Activated CD8-positive, alpha-beta memory T cell treated with anti-CD3 and anti-CD28 coated beads for 36 hours (primary cell): Measurements from ENCODE around the gene UBE2QL1. TPM values are rescaled to one million over a fixed set of nuclear protein-coding genes. Genes with fewer than 3 reads are reported as not detected.
"Not testable (repeated sequence)": the region's sequence is repeated elsewhere in the genome, so short reads cannot be mapped to it uniquely, and the experiment has no call there.

Source experiments
- CTCF ChIA-PET: fragments of 350-600 bp; sonication (Branson Sonifier 250); formaldehyde crosslinking; loops from one replicate; lab custom pipeline; 2021; ENCODE audit warnings: antibody characterized with exemption; lab: Charles Lee
- POLR2A ChIA-PET: fragments of 350-600 bp; sonication (Branson Sonifier 250); formaldehyde crosslinking; loops from one replicate; lab custom pipeline; 2021; ENCODE audit warnings: antibody characterized with exemption; lab: Charles Lee
- total RNA-seq, 2 experiments: library from RNA; stranded (reverse); gene quantifications; one replicate each; pipeline ENCODE4 v1.2.3, GENCODE V29; 2021

UBE2QL1 gene
- total RNA-seq, 2 experiments from 2014 or later, result not detected

DNA sequence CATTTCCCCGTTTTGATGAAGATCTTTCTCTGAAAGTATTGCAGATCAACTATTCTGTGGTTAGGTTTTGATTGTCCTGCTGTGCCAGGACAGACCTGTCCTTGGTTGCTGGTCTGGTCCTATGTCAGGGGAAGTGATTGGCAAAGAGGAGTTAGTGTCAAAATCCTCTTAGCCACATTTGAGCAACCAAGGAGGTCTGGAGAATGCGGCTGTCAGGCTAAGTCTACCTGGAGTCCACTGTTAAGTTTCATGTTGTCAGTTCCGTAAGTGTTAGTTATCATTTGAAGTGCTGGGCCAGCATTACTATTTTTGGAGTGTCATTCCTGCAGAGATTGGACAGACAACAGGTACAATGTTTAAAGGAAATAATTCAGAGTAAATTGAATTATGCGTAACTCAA, 62.3 kb downstream of the UBE2QL1 start:
- ChIA-PET CTCF (no interaction called here), POLR2A (no interaction called here)

- POLR2A ChIA-PET, CTCF ChIA-PET: not testable (repeated sequence)
Observed at GRCh38 chr5:6515812-6516211, 67.2 kb downstream of the UBE2QL1 start.

- POLR2A ChIA-PET, result no interaction called here
- CTCF ChIA-PET, result no interaction called here
Observed at GRCh38 chr5:6516823-6517222, 68.2 kb downstream of the UBE2QL1 start.

GRCh38 chr5:6517510-6517909, 68.9 kb downstream of the UBE2QL1 start:
- ChIA-PET CTCF (no interaction called here), POLR2A (no interaction called here)

DNA sequence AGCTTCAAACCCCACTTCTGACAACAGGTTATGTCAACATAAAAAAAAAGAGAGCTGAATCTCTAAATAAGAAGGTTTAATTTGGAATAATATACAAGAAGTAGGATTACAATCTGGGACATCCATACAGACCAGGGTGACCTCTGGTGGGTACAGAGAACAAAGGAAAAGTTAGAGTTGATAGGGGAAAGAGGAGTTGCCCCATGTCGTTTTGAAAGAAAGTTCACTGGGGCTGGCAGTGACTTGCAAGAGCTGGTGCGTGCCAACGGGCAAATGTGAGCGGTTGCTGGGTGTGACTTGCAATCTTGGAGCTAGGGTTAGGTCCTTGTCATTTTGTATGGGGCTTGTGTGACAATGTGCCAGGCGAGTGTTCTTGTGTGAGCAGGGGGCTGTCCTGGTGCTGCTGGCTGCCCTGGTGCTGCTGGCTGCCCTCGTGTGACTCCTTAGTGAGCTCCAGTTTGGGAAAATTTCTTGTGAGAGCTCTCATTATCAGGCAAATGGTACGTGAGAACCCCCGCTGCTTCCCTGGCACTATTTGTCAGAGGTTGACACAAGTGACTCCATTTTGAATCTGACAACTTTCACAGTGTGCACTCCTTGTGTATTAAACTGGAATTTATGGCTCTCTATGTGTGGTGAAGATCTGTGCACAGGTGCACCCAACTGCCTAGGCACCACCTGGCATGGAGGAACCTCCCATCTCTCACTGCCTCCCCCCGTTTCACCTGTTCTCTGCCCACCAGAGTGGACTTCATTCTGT, 69.8 kb downstream of the UBE2QL1 start:
- ChIA-PET CTCF (interaction anchor here (1.0 kb wide), 1 partner anchor 34 kb away, joined by 3 read pairs; no protein-coding TSS in a partner anchor), POLR2A (no interaction called here)

DNA sequence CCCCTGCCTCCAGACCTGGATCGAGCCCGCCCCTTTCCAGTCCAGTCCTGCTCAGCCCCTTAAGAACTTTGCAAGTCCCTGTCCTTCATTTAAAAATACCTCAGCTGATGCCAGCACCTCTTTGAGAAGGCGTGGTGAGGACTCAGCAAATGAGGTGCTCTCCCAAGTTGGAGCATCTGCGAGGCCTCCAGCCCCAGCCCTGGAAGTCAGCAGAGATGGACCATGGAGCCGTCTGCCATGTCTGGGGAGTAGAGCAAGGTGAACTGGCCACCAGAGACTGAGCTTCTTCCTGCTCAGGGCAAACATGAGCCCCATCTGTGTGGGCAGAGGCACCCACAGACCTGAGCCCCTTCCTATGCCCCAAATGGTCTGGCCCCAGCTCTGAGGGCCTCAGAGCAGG, 71.5 kb downstream of the UBE2QL1 start:
- ChIA-PET POLR2A (no interaction called here), CTCF (no interaction called here)

GRCh38 chr5:6522331-6522730, 73.7 kb downstream of the UBE2QL1 start:
- ChIA-PET POLR2A (no interaction called here), CTCF (no interaction called here)

DNA sequence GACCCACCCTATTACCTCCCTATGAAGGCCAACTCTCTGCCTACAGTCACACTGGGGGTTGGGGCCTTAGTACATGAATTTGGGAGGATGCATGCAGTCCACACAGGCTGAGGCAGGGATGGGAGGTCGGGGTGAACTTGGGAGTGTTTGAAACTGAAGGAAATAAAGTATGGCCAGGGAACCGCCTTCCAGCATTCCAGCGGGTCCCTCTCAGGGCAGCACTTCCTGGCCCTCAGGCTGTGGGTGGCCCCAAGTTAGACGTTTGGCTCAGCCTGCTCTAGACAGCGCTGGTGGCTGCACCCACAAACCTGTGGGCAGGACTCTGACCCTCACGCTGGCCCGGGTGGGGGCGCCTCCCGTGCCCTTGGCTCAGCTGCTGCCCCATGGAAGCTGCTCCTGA, 74.3 kb downstream of the UBE2QL1 start:
- ChIA-PET POLR2A (no interaction called here), CTCF (no interaction called here)

DNA sequence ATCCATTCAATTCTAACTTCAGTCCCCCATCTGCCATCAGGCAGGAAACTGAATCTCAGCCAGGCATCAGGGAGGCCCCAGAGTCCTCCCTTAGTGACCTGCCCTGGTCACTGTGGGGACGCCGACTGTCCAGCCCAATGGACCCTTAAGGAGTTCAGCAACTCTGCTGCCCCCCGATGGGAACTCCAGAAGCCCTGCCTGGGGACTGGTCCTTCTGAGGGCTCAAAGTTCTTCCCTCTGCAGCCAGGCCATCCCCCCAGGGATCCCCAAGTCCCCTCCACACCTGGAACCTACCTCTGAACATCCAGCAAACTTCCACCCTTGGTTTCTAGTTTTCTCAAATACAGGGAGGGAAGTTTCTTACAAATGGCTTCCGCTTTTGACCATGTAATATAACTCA, 76.8 kb downstream of the UBE2QL1 start:
- ChIA-PET POLR2A (no interaction called here), CTCF (no interaction called here)

DNA sequence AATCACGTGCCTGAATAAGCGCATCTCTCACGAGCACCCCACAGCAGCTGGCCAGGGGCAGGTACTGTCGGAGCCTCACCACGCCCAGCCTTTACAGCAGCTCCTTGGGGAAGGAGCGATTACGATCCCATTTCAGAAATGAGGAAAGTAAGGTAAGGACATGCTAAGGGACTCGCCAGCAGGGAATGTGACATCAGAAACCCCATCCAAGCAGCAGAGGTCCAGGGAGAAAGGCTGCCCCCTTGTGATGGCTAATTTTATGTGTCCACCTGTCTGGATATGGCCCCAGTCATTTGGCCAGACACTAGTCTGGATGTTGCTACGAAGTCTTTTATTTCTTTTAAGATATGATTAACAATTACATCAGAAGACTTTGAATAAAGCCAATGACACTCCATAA, 77.3 kb downstream of the UBE2QL1 start:
- ChIA-PET POLR2A (no interaction called here), CTCF (no interaction called here)

DNA sequence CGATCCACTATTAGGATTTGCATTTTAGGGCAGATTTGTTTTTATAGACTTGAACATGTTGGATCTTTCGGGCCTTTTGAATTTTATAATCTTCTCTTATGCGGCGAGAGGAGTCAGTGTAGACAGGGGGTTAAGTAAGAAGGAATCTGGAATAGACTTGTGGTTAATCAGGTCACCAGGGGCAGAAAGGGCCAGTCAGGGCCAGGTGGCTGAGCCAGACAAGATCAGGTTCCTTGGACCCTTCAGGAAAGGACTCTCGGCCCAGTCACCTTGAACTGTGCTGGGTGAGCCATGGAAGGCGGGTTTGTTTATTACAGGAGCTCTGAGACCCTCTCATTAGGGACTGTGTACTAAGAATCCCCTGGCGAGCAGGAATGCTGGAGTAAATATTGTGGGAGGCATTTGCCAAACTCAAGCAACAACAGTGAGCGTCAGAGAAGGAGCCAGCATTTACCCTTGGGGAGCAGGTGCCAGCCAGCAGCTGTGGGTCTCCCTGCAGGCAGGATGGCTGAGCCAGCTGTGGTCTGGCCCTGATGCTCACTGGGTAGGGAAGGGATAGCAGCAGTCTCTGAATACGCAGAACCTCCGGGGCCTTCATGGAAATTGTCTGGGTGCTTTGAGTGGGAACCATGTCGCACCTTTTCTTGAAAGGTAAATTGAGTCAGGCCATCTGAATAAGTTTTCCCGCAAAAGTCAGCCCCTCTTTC, 79.2 kb downstream of the UBE2QL1 start:
- POLR2A ChIA-PET, result no interaction called here
- CTCF ChIA-PET, result no interaction called here

GRCh38 chr5:6535594-6535993, 86.9 kb downstream of the UBE2QL1 start:
- CTCF ChIA-PET, result no interaction called here
- POLR2A ChIA-PET, result no interaction called here

DNA sequence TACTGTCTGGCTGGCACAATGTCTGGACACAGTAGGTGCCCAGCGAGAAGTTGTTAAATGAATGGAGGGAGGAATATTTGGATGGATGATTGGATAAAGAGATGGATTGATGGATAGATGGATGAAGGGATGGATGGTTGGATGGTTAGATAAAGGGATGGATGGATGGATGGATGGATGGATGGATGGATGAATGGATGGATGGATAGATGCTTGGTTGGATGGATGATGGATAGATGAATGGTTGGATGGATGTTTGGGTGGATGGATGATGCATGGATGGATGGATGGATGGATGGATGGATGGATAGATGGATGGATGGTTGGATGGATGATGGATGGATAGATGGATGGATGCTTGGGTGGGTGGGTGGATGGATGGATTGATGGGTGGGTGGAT, 90.4 kb downstream of the UBE2QL1 start:
- ChIA-PET CTCF (no interaction called here), POLR2A (no interaction called here)

GRCh38 chr5:6540111-6540827, 91.6 kb downstream of the UBE2QL1 start:
- CTCF ChIA-PET, result no interaction called here
- POLR2A ChIA-PET, result no interaction called here

DNA sequence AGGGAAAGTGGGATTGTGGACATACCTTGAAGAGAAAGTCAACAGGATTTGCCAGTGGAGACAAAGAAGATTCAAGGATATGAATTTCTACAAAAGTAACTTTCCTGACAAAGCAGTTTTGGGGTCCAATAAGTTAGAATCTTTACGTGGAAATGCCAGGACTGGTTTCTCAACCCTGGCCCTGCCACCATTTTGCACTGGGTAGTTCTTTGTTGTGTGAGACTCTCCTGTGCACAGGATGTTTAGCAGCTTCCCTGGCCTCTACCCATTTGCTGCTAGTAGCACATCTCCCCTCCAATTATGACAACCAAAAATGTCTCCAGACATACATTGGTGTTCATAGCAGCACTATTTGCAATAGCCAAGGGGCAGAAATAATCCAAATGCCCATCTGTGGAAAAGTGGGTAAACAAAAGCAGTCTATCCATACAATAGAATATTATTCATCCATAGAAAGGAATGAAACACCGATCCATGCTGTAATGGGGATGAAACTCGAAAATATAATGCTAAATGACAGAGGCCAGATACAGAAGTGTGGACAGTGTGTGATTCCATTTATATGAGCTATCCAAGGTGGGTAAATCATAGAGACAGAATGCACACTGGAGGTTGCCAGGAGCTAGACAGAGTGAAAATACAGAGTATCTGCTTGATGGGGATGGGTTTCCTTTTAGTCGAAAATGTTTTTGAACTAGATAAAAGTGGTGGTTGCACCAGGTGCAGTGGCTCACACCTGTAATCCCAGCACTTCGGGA, 92.8 kb downstream of the UBE2QL1 start:
- POLR2A ChIA-PET, result no interaction called here
- CTCF ChIA-PET, result no interaction called here

GRCh38 chr5:6542421-6543345, 94.0 kb downstream of the UBE2QL1 start:
- POLR2A ChIA-PET, result no interaction called here
- CTCF ChIA-PET, result no interaction called here

GRCh38 chr5:6543346-6543730, 94.7 kb downstream of the UBE2QL1 start:
- ChIA-PET CTCF (no interaction called here), POLR2A (no interaction called here)

DNA sequence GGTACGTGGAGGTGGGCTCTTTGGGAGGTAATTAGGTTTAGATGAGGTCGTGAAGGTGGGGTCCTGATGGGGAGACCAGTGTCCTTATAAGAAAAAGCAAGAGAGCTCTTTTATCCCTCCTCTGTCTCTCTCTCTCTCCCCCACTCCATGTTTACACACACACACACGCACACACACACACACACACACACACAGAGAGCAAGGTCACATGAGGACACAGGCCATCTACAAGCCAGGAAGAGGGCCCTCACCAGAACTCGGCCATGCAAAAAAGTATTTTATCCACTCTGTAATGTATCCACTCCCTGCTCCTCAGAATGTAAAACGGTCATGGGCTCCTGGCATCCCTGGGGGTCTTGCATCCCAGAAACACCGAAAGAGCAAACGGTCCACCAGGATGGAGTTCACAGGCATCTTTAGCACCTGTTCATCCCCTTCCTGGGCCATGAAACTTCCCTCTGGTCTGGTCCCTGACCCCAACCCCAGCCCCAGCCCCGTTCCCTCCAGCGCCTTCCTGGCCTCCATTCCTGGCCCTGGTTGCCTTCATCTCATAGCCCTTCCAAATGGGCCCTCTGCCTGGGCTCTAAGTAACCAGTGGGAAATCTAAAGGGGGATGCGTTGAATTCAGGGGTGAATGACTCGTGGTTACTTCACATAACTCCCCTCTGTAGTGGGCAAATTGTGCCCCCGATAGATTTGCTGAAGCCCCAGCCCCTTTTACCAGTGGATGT, 95.3 kb downstream of the UBE2QL1 start:
- ChIA-PET POLR2A (no interaction called here), CTCF (no interaction called here)
